HepG2 (cell line): ENCODE data around the gene TNFRSF6B. TPM values are rescaled to one million over a fixed set of nuclear protein-coding genes. Genes with fewer than 3 reads are reported as not detected.
A peak's percentile ranks its signal among the peaks of the same experiment; 100 is the strongest.

ENCODE experiments used
- CBX1 ChIP-seq: IDR thresholded peaks from one replicate; pipeline ENCODE4 v1.6.1; 2016; ENCODE audit warnings: antibody characterized with exemption, low read depth
- HCFC1 ChIP-seq: fragments of 150-350 bp; IDR thresholded peaks from 2 replicates; pipeline ENCODE4 v1.6.1; 2014; ENCODE audit warnings: low read depth, low read length
- HMG20B ChIP-seq: conservative IDR thresholded peaks from 2 replicates; pipeline ENCODE4 v1.6.1; 2016; ENCODE audit warnings: missing genetic modification reagents, missing compliant biosample characterization
- KAT7 ChIP-seq: IDR thresholded peaks from 2 replicates; pipeline ENCODE4 v1.6.1; 2018; ENCODE audit warnings: borderline replicate concordance, missing compliant biosample characterization
- KDM5A ChIP-seq: fragments of 200-600 bp; sonication (generic); IDR thresholded peaks from 2 replicates; pipeline ENCODE4 v1.7.0; 2018; ENCODE audit warnings: antibody characterized with exemption, mild to moderate bottlenecking, low read length, borderline replicate concordance
- MTA1 ChIP-seq: sonication (generic); formaldehyde crosslinking; IDR thresholded peaks from 2 replicates; pipeline ENCODE4 v1.4.0; 2020; ENCODE audit warnings: missing genetic modification reagents, mild to moderate bottlenecking, borderline replicate concordance
- MYPOP ChIP-seq: sonication (generic); formaldehyde crosslinking; IDR thresholded peaks from 2 replicates; pipeline ENCODE4 v1.8.1; 2023; ENCODE audit warnings: mild to moderate bottlenecking, moderate library complexity, missing genetic modification reagents
- NBN ChIP-seq: fragments of 450-650 bp; conservative IDR thresholded peaks from 2 replicates; pipeline ENCODE4 v1.6.1; 2017
- PATZ1 ChIP-seq: sonication (generic); formaldehyde crosslinking; IDR thresholded peaks from 2 replicates; pipeline ENCODE4 v1.4.0; 2020; ENCODE audit warnings: missing genetic modification reagents
- SKI ChIP-seq: fragments of 450-650 bp; IDR thresholded peaks from one replicate; pipeline ENCODE4 v1.6.1; 2018; ENCODE audit warnings: mild to moderate bottlenecking; ENCODE audit not compliant: partially characterized antibody
- STAT5B ChIP-seq: sonication (generic); formaldehyde crosslinking; IDR thresholded peaks from 2 replicates; pipeline ENCODE4 v1.4.0; 2020; ENCODE audit warnings: missing genetic modification reagents
- ZFP82 ChIP-seq: sonication (generic); formaldehyde crosslinking; IDR thresholded peaks from 2 replicates; pipeline ENCODE4 v1.5.1; 2020; ENCODE audit warnings: mild to moderate bottlenecking, missing genetic modification reagents, borderline replicate concordance
- ZNF10 ChIP-seq: sonication (generic); formaldehyde crosslinking; IDR thresholded peaks from 2 replicates; pipeline ENCODE4 v1.4.0; 2020; ENCODE audit warnings: mild to moderate bottlenecking, low read depth, missing genetic modification reagents, borderline replicate concordance
- ZNF142 ChIP-seq: sonication (generic); formaldehyde crosslinking; IDR thresholded peaks from 2 replicates; pipeline ENCODE4 v1.4.0; 2020; ENCODE audit warnings: missing genetic modification reagents
- ZNF496 ChIP-seq: sonication (generic); formaldehyde crosslinking; IDR thresholded peaks from 2 replicates; pipeline ENCODE4 v1.8.1; 2023; ENCODE audit warnings: mild to moderate bottlenecking, moderate library complexity, missing genetic modification reagents; ENCODE audit not compliant: insufficient replicate concordance
- ZNF564 ChIP-seq: sonication (generic); formaldehyde crosslinking; IDR thresholded peaks from 2 replicates; pipeline ENCODE4 v1.8.1; 2023; ENCODE audit warnings: mild to moderate bottlenecking, missing genetic modification reagents
- ZNF777 ChIP-seq: sonication (generic); formaldehyde crosslinking; IDR thresholded peaks from 2 replicates; pipeline ENCODE4 v1.4.0; 2020; ENCODE audit warnings: missing genetic modification reagents
- ZSCAN29 ChIP-seq: sonication (generic); formaldehyde crosslinking; conservative IDR thresholded peaks from 2 replicates; pipeline ENCODE4 v1.4.0; 2020; ENCODE audit warnings: mild to moderate bottlenecking, missing genetic modification reagents
- polyA plus RNA-seq, 8 experiments: library from polyadenylated mRNA; depleted of rRNA in 3 of 8; stranded (reverse) in 7 of 8; unstranded in 1 of 8; fragments of >200 nt; fragmentation: Illumina TruSeq in 4 of 8; extraction: Trizol in 4 of 8; gene quantifications; 2 replicates each; pipeline versions ENCODE4 v1.2.1 to v1.2.3, GENCODE V29; 2011 to 2016; ENCODE audit warnings: low read depth in 4 of 8, missing spikeins in 1 of 8, mixed read lengths in 1 of 8; ENCODE audit not compliant: insufficient read depth in 1 of 8
- total RNA-seq, 5 experiments: library from RNA; depleted of rRNA; stranded (reverse); fragments of >200 nt; fragmentation: Illumina TruSeq; extraction: Trizol; gene quantifications; 2 replicates each; pipeline ENCODE4 v1.2.3, GENCODE V29; 2016; ENCODE audit warnings: low read depth in 1 of 5
- TF ChIP-seq, protein P1 (sequence below): fragments of 450-650 bp; IDR thresholded peaks from 2 replicates; pipeline ENCODE4 v1.6.1; 2017

TNFRSF6B gene
- total and polyA plus RNA-seq, 2 of the 13 experiments (the other 11 are each of a cell fraction or from before 2014, with no cell fraction given), result 0.24 TPM; not detected in 1

- TF ChIP-seq HMG20B (CRISPR knock-in tag) (no peak), ZNF142 (no peak; the same call in 1 of the 2 replicates), ZSCAN29 (CRISPR knock-in tag) (peak; percentile 79; the same call in 1 of the 2 replicates), ZFP82 (CRISPR knock-in tag) (no peak), HCFC1 (no peak), ZNF10 (no peak), MYPOP (no peak), ZNF496 (no peak), ZNF564 (CRISPR knock-in tag) (no peak), SKI (no peak), PATZ1 (peak; percentile 58), MTA1 (no peak), CBX1 (no peak), NBN (no peak), STAT5B (no peak), ZNF777 (CRISPR knock-in tag) (peak; percentile 73; the same call in 1 of the 2 replicates), KAT7 (CRISPR knock-in tag) (no peak), KDM5A (no peak; the same call in 1 of the 2 replicates)
- TF ChIP-seq, protein P1, sequence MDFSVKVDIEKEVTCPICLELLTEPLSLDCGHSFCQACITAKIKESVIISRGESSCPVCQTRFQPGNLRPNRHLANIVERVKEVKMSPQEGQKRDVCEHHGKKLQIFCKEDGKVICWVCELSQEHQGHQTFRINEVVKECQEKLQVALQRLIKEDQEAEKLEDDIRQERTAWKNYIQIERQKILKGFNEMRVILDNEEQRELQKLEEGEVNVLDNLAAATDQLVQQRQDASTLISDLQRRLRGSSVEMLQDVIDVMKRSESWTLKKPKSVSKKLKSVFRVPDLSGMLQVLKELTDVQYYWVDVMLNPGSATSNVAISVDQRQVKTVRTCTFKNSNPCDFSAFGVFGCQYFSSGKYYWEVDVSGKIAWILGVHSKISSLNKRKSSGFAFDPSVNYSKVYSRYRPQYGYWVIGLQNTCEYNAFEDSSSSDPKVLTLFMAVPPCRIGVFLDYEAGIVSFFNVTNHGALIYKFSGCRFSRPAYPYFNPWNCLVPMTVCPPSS, result no peak
Measured at GRCh38 chr20:63740070-63740626, 43.7 kb downstream of the TNFRSF6B start (continued).
